GM23248 (cell line): ENCODE results near the gene MAP1S.

Source experiments
- EZH2 ChIP-seq: fragments of 200-600 bp; sonication (generic); IDR thresholded peaks from 2 replicates; pipeline ENCODE4 v1.6.1; 2018; ENCODE audit warnings: antibody characterized with exemption, mild to moderate bottlenecking; ENCODE audit not compliant: insufficient read depth, poor library complexity, severe bottlenecking
- EZH2phosphoT487 ChIP-seq: fragments of 200-600 bp; sonication (generic); IDR thresholded peaks from 2 replicates; pipeline ENCODE4 v1.6.1; 2018; ENCODE audit warnings: antibody characterized with exemption, moderate library complexity, mild to moderate bottlenecking, low read depth; ENCODE audit not compliant: insufficient read depth

DNA sequence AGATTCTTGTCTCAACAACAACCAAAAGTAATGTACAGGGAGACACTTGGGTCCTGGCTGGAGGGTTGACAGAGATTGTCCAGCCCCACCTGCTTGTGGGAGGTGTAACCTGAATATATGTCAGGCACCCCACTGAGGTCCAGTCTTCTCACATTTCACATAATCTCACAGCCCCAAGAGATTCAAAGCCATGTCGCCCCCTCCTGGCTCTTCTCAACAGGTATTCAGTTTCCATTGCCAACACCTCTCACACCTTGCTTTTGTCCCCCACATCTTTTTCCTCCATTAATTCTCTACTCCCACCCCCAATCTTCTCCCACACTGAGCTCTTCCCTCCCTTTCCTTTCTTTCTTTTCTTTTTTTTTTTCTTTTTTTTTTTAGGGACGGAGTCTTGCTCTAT lies 42.3 kb upstream of the MAP1S start:
- no peak for TF ChIP-seq EZH2
- no peak for TF ChIP-seq EZH2phosphoT487
